ENCODE results near the gene MSI2.

GRCh38 chr17:57484081-57484666 lies 227.9 kb downstream of the MSI2 start:
- TF ChIP-seq CTCF (IDR thresholded peaks at IDR 0.05) (no peak), POLR2AphosphoS5 (IDR thresholded peaks at IDR 0.05) (no peak)
